Right lobe of liver (tissue), 6 donors: ENCODE measurements around the gene SMG7. TPM values are rescaled to one million over a fixed set of nuclear protein-coding genes. Genes with fewer than 3 reads are reported as not detected.

Experiments
- ATAC-seq, 4 donors: fragments of 200-7000 bp; cut with Tn5 transposase; one replicate each; pipeline ENCODE4 v1.9.1; 2020; ENCODE audit warnings: mild to moderate bottlenecking in 4 of 4, moderate library complexity in 4 of 4
- DNase-seq, 3 donors: peaks; one replicate each; pipeline ENCODE4 v3.0.0-alpha.2; 2020
- H3K27ac ChIP-seq, 3 donors: fragments of 200-600 bp; one replicate each; pipeline ENCODE4 v1.8.0; 2022
- H3K27me3 ChIP-seq, 2 donors: fragments of 200-600 bp; one replicate each; pipeline ENCODE4 v1.8.0; 2022
- H3K36me3 ChIP-seq, 4 donors: fragments of 200-600 bp; sonication (generic) in 1 of 4; one replicate each; pipeline versions ENCODE4 v1.5.1 to v1.8.0; 2017 to 2022; ENCODE audit warnings: control low read depth in 1 of 4
- H3K4me1 ChIP-seq, 4 donors: fragments of 200-600 bp; sonication (generic) in 1 of 4; one replicate each; pipeline versions ENCODE4 v1.5.1 to v1.8.0; 2017 to 2022; ENCODE audit warnings: control low read depth in 1 of 4
- H3K4me3 ChIP-seq, 3 donors: fragments of 200-600 bp; one replicate each; pipeline ENCODE4 v1.8.0; 2022
- H3K9me3 ChIP-seq, 4 donors: fragments of 200-600 bp; sonication (generic) in 1 of 4; one replicate each; pipeline versions ENCODE4 v1.5.1 to v1.8.0; 2017 to 2022; ENCODE audit warnings: control low read depth in 1 of 4
- CTCF ChIP-seq, 4 donors: fragments of 200-600 bp in 3 of 4; fragments of 450-650 bp in 1 of 4; IDR thresholded peaks; one replicate each; pipeline versions ENCODE4 v1.5.1 to v1.8.0; 2016 to 2022; ENCODE audit warnings: antibody characterized with exemption in 4 of 4, mild to moderate bottlenecking in 2 of 4
- POLR2A ChIP-seq: fragments of 450-650 bp; IDR thresholded peaks from one replicate; pipeline ENCODE4 v1.6.1; 2017; ENCODE audit warnings: antibody characterized with exemption, mild to moderate bottlenecking
- WGBS: methylation state at CpG from one replicate; pipeline ENCODE4 v1.1.6; 2018; ENCODE audit warnings: low coverage, low lambda C conversion rate; ENCODE audit not compliant: insufficient coverage; ENCODE audit errors: missing lambda C conversion rate; 5-methylcytosine and 5-hydroxymethylcytosine counted together
- intact Hi-C, 2 donors: fragments of 100-400 bp; cut with DNase I; formaldehyde crosslinking; loops; one replicate each; pipeline versions ENCODE4 v1.11.2 to v1.14.1; 2022
- total RNA-seq, 6 experiments: library from RNA; depleted of rRNA in 2 of 6; stranded (reverse); fragments of >200 nt in 2 of 6; fragmentation: NEBNext Ultra II Directional in 3 of 6; extraction: Animal tissue kit (Norgen Biotek cat#: 25700) in 3 of 6; gene quantifications; one replicate each; pipeline versions ENCODE4 v1.1.0 to v1.2.4, GENCODE V29; 2016 to 2023
- donor health status: DM: no; HTN: yes; CAD: no.
- donor health status: DM: no; HTN: no; CAD: no.
- donor health status: DM: no; HTN: no; CAD: no.
- donor health status: DM: no; HTN: yes; CAD: no.
- donor health status: DM: no; HTN: yes; CAD: no.

SMG7 gene
- total RNA-seq, 6 experiments from 2014 or later, result 23.5 to 35.3 (median 25.2) TPM

GRCh38 chr1:183600634-183601033, 128.3 kb downstream of the SMG7 start:
- peaks cover 0 to 16% (median 0%) of the 10 kb centered on the region in 4 donors for H3K4me1 ChIP-seq
- H3K9me3 ChIP-seq, result no peaks in the 10 kb centered on the region
- ATAC-seq (no peak), DNase-seq (no peak)
- TF ChIP-seq CTCF (IDR thresholded peaks at IDR 0.05), result no peak
- no peak for TF ChIP-seq POLR2A
- no peak overlapping the region for H3K27ac ChIP-seq
- no peaks in the 10 kb centered on the region for H3K36me3 ChIP-seq
- H3K27me3 ChIP-seq, result no peaks in the 10 kb centered on the region
- intact Hi-C loops, result no loop called here
- 94% methylated on average over 3 of the region's 3 CpGs for WGBS
- no peak overlapping the region for H3K4me3 ChIP-seq

GRCh38 chr1:183602510-183602909, 130.2 kb downstream of the SMG7 start:
- no peak overlapping the region for H3K27ac ChIP-seq
- ATAC-seq, result no peak
- no peaks in the 10 kb centered on the region for H3K9me3 ChIP-seq

More at GRCh38 chr1:183602510-183602909, 130.2 kb downstream of the SMG7 start:
- Histone ChIP-seq H3K27me3 (no peaks in the 10 kb centered on the region), H3K4me1 (peaks cover 0 to 16% (median 0%) of the 10 kb centered on the region in 4 donors), H3K4me3 (no peak overlapping the region), H3K36me3 (no peaks in the 10 kb centered on the region)
- no CpG with 5 or more reads among the region's 1 CpG for WGBS
- intact Hi-C loops, result no loop called here
- DNase-seq, result no peak
- TF ChIP-seq CTCF (IDR thresholded peaks at IDR 0.05), result no peak

Other genes starting within 250 kb of the SMG7 start
- gene NMNAT2, start 54.1 kb upstream of the SMG7 start, total RNA-seq, result under 1 TPM in 3 of 6 experiments, not detected in 3; 0.06 to 0.07 (median 0.06) TPM
- gene NCF2, start 118.0 kb downstream of the SMG7 start, total RNA-seq, result 10 to 100 TPM in 3 of 6 experiments, 1 to 10 TPM in 3; 3.0 to 11.4 (median 7.9) TPM
- gene ARPC5, start 163.3 kb downstream of the SMG7 start, total RNA-seq, result 10 to 100 TPM; 23.6 to 70.5 (median 41.3) TPM
- not detected for gene APOBEC4, start 180.8 kb downstream of the SMG7 start, total RNA-seq